ENCODE data around the gene FOXP1.

The FOXP1 gene

DNA sequence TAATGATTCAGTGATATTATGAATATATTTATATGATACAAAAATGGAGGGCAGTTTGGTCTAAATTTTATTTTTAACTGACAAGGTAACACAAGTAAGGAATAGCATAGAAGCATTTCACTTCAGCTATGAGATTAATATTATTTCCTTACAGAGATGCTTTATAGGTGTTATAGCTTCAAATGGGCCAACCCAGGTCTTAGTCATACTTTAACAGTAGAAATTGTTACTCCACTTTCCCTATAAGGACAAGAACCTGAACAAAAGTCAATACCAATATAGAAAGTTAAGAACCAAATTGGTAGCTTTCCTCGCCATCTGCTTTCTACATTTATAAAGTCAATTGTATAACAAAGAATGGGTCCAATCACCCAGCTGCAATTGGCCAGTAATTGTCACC lies 570.6 kb downstream of the FOXP1 start:
- DNase-seq (ENCODE audit: low read depth in 2 of 2), result no peak
- H3K4me3 ChIP-seq (replicated peaks in 1 of 2; ENCODE audit: low read depth in 2 of 2, low read length in 2 of 2), result no peak overlapping the region
- TF ChIP-seq, protein P1, sequence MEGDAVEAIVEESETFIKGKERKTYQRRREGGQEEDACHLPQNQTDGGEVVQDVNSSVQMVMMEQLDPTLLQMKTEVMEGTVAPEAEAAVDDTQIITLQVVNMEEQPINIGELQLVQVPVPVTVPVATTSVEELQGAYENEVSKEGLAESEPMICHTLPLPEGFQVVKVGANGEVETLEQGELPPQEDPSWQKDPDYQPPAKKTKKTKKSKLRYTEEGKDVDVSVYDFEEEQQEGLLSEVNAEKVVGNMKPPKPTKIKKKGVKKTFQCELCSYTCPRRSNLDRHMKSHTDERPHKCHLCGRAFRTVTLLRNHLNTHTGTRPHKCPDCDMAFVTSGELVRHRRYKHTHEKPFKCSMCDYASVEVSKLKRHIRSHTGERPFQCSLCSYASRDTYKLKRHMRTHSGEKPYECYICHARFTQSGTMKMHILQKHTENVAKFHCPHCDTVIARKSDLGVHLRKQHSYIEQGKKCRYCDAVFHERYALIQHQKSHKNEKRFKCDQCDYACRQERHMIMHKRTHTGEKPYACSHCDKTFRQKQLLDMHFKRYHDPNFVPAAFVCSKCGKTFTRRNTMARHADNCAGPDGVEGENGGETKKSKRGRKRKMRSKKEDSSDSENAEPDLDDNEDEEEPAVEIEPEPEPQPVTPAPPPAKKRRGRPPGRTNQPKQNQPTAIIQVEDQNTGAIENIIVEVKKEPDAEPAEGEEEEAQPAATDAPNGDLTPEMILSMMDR (IDR thresholded peaks at IDR 0.05; ENCODE audit: low read depth, low read length), result no peak

GRCh38 chr3:71011565-71012287 lies 571.8 kb downstream of the FOXP1 start:
- TF ChIP-seq, protein P1 (IDR thresholded peaks at IDR 0.05; ENCODE audit: low read depth, low read length), result no peak
- no peak overlapping the region for H3K4me3 ChIP-seq (replicated peaks in 1 of 2; ENCODE audit: low read depth in 2 of 2, low read length in 2 of 2)
- no peak for DNase-seq (ENCODE audit: low read depth in 2 of 2)

GRCh38 chr3:71010726-71011455 lies 572.6 kb downstream of the FOXP1 start:
- TF ChIP-seq, protein P1 (IDR thresholded peaks at IDR 0.05; ENCODE audit: low read depth, low read length), result no peak
- no peak for DNase-seq (ENCODE audit: low read depth in 2 of 2)
- no peak overlapping the region for H3K4me3 ChIP-seq (replicated peaks in 1 of 2; ENCODE audit: low read depth in 2 of 2, low read length in 2 of 2)

GRCh38 chr3:71008350-71008935 lies 575.1 kb downstream of the FOXP1 start:
- DNase-seq (ENCODE audit: low read depth in 2 of 2), result no peak
- H3K4me3 ChIP-seq (replicated peaks in 1 of 2; ENCODE audit: low read depth in 2 of 2, low read length in 2 of 2), result no peak overlapping the region
- TF ChIP-seq, protein P1 (IDR thresholded peaks at IDR 0.05; ENCODE audit: low read depth, low read length), result no peak

- TF ChIP-seq, protein P1 (IDR thresholded peaks at IDR 0.05; ENCODE audit: low read depth, low read length), result no peak
- DNase-seq (ENCODE audit: low read depth in 2 of 2), result peak; percentile 51 to 58
- no peak overlapping the region for H3K4me3 ChIP-seq (replicated peaks in 1 of 2; ENCODE audit: low read depth in 2 of 2, low read length in 2 of 2)
Measured at GRCh38 chr3:71006810-71007785, 576.4 kb downstream of the FOXP1 start.

GRCh38 chr3:71005702-71006321 lies 577.7 kb downstream of the FOXP1 start:
- no peak overlapping the region for H3K4me3 ChIP-seq (replicated peaks in 1 of 2; ENCODE audit: low read depth in 2 of 2, low read length in 2 of 2)
- TF ChIP-seq, protein P1 (IDR thresholded peaks at IDR 0.05; ENCODE audit: low read depth, low read length), result no peak
- peak; percentile 53 to 63 for DNase-seq (ENCODE audit: low read depth in 2 of 2)

All from cardiac fibroblast (primary cell).